GM18873 (cell line): ENCODE measurements around the gene USF2.
A peak's percentile ranks its signal among the peaks of the same experiment; 100 is the strongest.

ENCODE experiments used
- ATAC-seq: cut with Tn5 transposase; IDR thresholded peaks from one replicate; pipeline ENCODE4 v1.9.1; 2021; ENCODE audit warnings: mild to moderate bottlenecking, moderate library complexity, moderate number of reproducible peaks; ENCODE audit not compliant: unreplicated experiment, low FRiP score

The USF2 gene

GRCh38 chr19:35241417-35241816, 27.3 kb upstream of the USF2 start:
- ATAC-seq = no peak

GRCh38 chr19:35246466-35247092, 22.2 kb upstream of the USF2 start:
- ATAC-seq = no peak

GRCh38 chr19:35247526-35248309, 21.0 kb upstream of the USF2 start:
- ATAC-seq = no peak

GRCh38 chr19:35248310-35249145, 20.2 kb upstream of the USF2 start, which contains the start of gene LSR:
TSS of gene LSR (plus strand) at chr19:35249002. CDS start at chr19:35249023, 21 bp downstream.
- peak; percentile 56 for ATAC-seq

- ATAC-seq = no peak
Observed at GRCh38 chr19:35249146-35249847, 19.5 kb upstream of the USF2 start.

- ATAC-seq = no peak
Observed at GRCh38 chr19:35249848-35250711, 18.7 kb upstream of the USF2 start.

GRCh38 chr19:35251456-35251855, 17.3 kb upstream of the USF2 start:
- ATAC-seq = no peak

- ATAC-seq = no peak
Observed at GRCh38 chr19:35253316-35254286, 15.2 kb upstream of the USF2 start.

- ATAC-seq = no peak
Observed at GRCh38 chr19:35254341-35255297, 14.1 kb upstream of the USF2 start.

- no peak for ATAC-seq
Observed at GRCh38 chr19:35256566-35256965, 12.2 kb upstream of the USF2 start.

- no peak for ATAC-seq
Observed at GRCh38 chr19:35257113-35257461, 11.7 kb upstream of the USF2 start.

GRCh38 chr19:35260694-35261304, 8.0 kb upstream of the USF2 start:
- ATAC-seq = no peak

- no peak for ATAC-seq
Observed at GRCh38 chr19:35261356-35262100, 7.2 kb upstream of the USF2 start.

GRCh38 chr19:35262101-35262761, 6.5 kb upstream of the USF2 start:
- no peak for ATAC-seq

- ATAC-seq = no peak
Observed at GRCh38 chr19:35264268-35265125, 4.3 kb upstream of the USF2 start.
